ENCODE measurements around the gene DHPS. TPM values are rescaled to one million over a fixed set of nuclear protein-coding genes. Genes with fewer than 3 reads are reported as not detected.
"Not testable (repeated sequence)": the region's sequence is repeated elsewhere in the genome, so short reads cannot be mapped to it uniquely, and the experiment has no call there.

Gene DHPS
- total RNA-seq, 1 donor from 2014 or later, result 60.2 TPM

- DNase-seq, result no peak
- intact Hi-C loops (cut with micrococcal nuclease), result no loop called here
- ATAC-seq, result no peak
Observed at GRCh38 chr19:12708641-12709040, 27.0 kb upstream of the DHPS start.

GRCh38 chr19:12706332-12706718 is 24.6 kb upstream of the DHPS start:
- ATAC-seq (no peak), DNase-seq (no peak)
- intact Hi-C loops (cut with micrococcal nuclease), result no loop called here

- intact Hi-C loops (cut with micrococcal nuclease), result no loop called here
- ATAC-seq (no peak), DNase-seq (no peak)
Observed at GRCh38 chr19:12705654-12706331, 24.1 kb upstream of the DHPS start.

GRCh38 chr19:12705169-12705568 is 23.5 kb upstream of the DHPS start:
- DNase-seq (no peak), ATAC-seq (no peak)
- intact Hi-C loops (cut with micrococcal nuclease), result no loop called here

GRCh38 chr19:12703046-12703445 is 21.4 kb upstream of the DHPS start:
- no peak for DNase-seq
- intact Hi-C loops (cut with micrococcal nuclease), result no loop called here
- no peak for ATAC-seq

- DNase-seq, result no peak
- ATAC-seq, result no peak
- intact Hi-C loops (cut with micrococcal nuclease), result no loop called here
Observed at GRCh38 chr19:12701596-12702282, 20.1 kb upstream of the DHPS start.

GRCh38 chr19:12698138-12698537 is 16.5 kb upstream of the DHPS start:
- intact Hi-C loops (cut with micrococcal nuclease), result no loop called here
- DNase-seq, result no peak
- no peak for ATAC-seq

GRCh38 chr19:12697425-12697824 is 15.7 kb upstream of the DHPS start:
- intact Hi-C loops (cut with micrococcal nuclease); DNase-seq; ATAC-seq: not testable (repeated sequence)

- peak; percentile 93 for ATAC-seq
- intact Hi-C loops (cut with micrococcal nuclease), result no loop called here
- peak; percentile 98 for DNase-seq
Observed at GRCh38 chr19:12696366-12697335, 15.0 kb upstream of the DHPS start, which contains the start of gene FBXW9. TSS of gene FBXW9 (minus strand) at chr19:12696631. CDS start at chr19:12696581, 50 bp downstream.

- DNase-seq (no peak), ATAC-seq (peak; percentile 7)
- intact Hi-C loops (cut with micrococcal nuclease), result no loop called here
Observed at GRCh38 chr19:12695997-12696365, 14.3 kb upstream of the DHPS start.

GRCh38 chr19:12695514-12695913 is 13.8 kb upstream of the DHPS start:
- intact Hi-C loops (cut with micrococcal nuclease), result no loop called here
- DNase-seq (no peak), ATAC-seq (no peak)

- intact Hi-C loops (cut with micrococcal nuclease), result no loop called here
- no peak for ATAC-seq
- DNase-seq, result no peak
Observed at GRCh38 chr19:12695096-12695495, 13.4 kb upstream of the DHPS start.

GRCh38 chr19:12694641-12695040 is 13.0 kb upstream of the DHPS start:
- no peak for DNase-seq
- no peak for ATAC-seq
- intact Hi-C loops (cut with micrococcal nuclease), result no loop called here

- intact Hi-C loops (cut with micrococcal nuclease), result no loop called here
- ATAC-seq (no peak), DNase-seq (no peak)
Observed at GRCh38 chr19:12692960-12693359, 11.3 kb upstream of the DHPS start.

GRCh38 chr19:12689581-12690216 is 8.0 kb upstream of the DHPS start:
- ATAC-seq, result no peak

GRCh38 chr19:12689012-12689411 is 7.3 kb upstream of the DHPS start:
- ATAC-seq (no peak), DNase-seq (no peak)
- intact Hi-C loops (cut with micrococcal nuclease), result no loop called here

More at GRCh38 chr19:12689581-12690216, 8.0 kb upstream of the DHPS start:
- DNase-seq, result no peak
- intact Hi-C loops (cut with micrococcal nuclease), result no loop called here

GRCh38 chr19:12687496-12688196 is 6.0 kb upstream of the DHPS start, which contains the start of gene GNG14:
TSS of gene GNG14 (plus strand) at chr19:12687998. CDS start at chr19:12688049, 51 bp downstream.
- intact Hi-C loops (cut with micrococcal nuclease), result no loop called here
- no peak for DNase-seq
- ATAC-seq, result no peak

GRCh38 chr19:12685831-12686230 is 4.2 kb upstream of the DHPS start:
- DNase-seq (no peak), ATAC-seq (no peak)
- intact Hi-C loops (cut with micrococcal nuclease), result no loop called here

GRCh38 chr19:12680034-12680433 is 1.6 kb downstream of the DHPS start:
- ATAC-seq, result no peak
- no peak for DNase-seq
- intact Hi-C loops (cut with micrococcal nuclease), result no loop called here

Data from left ventricle myocardium superior (tissue), 1 donor.